HG02588 (cell line): Measurements from ENCODE around the gene SLC35E1.

Experiments
- ATAC-seq: cut with Tn5 transposase; IDR thresholded peaks from one replicate; pipeline ENCODE4 v1.9.1; 2021; ENCODE audit warnings: mild to moderate bottlenecking, moderate library complexity; ENCODE audit not compliant: unreplicated experiment

The SLC35E1 gene

DNA sequence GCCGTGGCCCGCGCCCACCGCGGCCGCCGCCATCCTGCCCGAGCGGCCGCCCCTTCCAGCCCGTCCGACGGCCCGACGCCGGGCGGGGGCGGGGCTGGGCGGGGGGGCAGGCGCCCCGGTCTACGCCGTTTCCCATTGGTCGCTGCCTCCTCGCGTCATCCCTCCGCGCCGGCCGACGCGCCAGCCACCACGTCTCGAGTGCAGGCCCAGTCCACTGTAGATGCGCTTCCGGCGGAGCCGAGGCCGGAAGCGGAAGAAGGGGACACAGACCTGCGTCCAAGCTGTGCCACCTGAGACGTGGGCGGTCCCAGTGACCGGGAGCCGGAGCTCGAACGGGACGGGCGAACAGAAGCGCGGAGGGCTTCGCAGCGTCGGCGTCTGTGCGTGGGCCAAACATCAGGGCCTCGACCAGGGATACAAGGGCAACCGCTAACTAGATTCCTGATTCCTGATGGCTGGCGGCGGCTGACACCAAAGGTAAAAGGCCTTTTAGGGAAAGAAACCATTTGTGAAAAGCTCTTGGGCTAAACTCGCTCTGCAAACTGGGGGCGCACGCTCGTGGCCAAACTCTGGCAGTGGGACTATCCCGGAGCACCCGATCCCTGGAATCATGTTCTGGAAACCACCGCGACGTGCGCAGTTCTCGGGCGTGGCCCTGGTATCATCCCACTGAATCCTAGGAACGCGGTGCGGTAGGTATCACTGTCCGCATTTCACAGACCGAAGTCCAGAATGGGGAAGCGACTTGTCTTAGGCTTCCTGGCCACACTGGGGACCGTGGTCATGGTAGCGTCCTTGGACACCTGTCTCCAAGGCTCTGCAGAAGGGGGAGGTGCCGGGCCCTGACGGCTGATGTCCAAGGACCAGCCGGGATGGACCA, at the start of gene SLC35E1:
SLC35E1 (minus strand) TSS at position 84 of the 880 bp plus-strand sequence; CDS start at position 33, 51 bp downstream.
- ATAC-seq, result peak; percentile 78

DNA sequence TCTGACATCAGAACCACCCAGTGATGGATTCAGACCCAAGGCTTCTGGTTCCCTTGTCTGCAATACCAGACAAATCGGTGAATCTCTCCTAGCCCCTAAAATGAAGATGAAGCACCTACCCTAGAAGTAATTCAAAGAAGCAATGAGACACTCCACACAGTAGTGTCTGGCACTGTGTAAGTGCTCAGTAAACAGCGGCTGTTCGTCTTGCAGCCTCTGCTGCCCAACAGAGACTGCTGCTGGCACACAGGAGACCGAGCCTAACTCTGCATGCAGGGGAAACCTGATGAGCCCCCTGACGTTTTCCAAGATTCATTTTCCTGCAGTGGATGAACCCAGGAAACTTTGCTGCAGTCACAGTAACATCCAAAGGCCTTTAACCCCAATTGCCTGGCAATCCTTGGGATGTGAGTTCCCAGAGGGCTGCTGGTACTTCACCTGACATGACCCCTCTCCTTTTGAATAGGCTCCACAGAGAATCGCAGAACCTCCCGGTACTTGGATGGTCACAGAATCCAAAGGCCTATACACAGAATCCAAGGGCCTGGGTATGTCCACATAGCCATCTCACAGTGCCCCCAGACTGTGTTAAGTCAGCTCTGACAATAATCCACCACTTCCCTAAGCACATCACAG, 49.1 kb upstream of the SLC35E1 start:
- ATAC-seq, result no peak

DNA sequence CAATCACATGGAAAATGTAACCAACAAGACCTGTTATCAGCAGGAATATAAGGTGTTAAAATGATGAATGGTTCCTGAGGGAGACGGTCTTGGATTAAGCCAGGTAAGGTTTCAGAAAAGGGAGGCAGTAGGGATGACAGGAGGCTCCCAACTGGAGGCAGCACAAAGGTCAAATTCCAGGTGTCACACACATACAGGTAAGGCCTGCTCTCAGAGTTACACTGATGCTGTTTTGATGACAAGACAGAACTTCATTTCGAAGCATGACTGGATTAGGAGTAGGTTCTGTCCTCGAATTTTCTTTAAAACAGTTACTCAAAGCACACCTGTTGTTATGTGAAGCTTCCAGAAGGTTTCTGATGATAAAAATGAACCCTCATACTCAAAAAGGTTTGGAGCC, 48.4 kb upstream of the SLC35E1 start:
- ATAC-seq, result no peak

DNA sequence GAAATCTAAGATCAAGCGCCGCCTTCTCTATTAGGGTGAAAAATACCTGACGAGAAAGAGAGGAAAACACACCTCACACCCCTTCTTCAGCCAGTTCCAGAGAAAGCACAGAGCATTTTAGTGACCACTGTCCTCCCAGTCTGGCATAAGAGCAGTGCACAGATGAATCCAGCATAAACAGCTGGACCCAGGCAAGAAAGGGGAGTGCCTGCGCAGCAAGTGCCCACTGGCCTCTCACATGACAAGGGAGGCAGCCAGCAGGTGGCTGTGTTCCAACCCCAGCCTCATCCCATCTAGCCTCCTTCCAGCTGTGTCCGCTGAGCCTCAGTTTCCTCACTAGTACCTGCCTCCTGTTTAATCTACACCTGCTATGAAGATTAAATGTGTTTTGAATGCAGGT, 47.8 kb upstream of the SLC35E1 start:
- ATAC-seq, result no peak

DNA sequence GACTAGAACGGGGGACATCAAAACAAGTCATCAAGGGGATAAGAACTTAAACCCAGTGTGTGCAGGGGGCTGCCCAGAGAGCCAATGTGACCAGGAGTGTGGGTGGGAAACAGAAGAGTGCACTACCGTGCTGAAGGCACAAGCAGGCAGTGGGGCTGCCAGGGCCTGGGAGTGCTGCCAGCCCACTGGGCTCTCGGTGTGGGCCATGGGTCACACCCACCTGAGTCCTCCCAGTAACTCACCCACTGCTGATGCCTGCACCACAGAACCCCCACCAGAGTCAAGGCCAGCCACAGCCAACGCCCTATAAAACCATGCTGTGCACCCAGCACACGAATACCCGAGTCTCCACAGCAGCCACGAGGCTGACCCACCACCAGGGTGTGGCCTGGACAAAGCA, 47.2 kb upstream of the SLC35E1 start:
- no peak for ATAC-seq

DNA sequence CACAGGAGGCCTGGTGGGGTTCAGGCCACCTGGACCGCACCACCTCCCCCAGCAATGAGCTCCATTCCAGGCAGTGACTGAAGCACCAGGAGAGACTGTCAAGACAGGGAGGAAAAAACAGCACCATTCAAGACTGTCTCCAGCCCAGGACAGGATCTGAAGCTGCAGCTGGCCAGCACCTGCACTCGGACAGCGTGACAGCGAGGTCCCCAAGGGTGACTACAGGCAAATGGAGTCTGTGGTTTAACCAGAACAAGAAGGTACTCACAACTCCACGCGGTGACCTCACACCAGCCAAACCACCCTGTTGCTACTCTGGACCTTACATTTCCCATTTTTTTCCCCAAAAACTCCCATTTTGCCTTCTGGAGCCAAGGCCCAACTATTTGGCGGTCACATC, 46.0 kb upstream of the SLC35E1 start:
- no peak for ATAC-seq

DNA sequence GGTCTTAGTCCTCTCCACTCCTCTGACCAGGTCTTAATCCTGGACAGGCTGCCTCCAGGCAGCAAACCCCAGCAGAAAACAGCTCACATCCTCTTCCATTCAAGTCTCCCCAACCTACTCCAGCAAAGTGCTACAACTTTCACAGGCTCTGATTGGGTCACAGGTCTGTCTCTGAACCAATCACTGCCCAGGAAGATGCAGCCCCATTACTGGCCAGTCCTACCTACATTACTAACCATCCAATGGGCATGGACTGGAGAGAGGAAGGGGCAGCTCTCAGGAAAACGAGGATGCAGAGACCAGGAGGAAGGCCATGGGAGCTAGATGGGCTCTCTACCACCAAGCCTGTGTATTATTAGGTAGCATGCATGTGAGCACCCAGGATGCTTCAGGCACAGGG, 43.6 kb upstream of the SLC35E1 start:
- no peak for ATAC-seq

DNA sequence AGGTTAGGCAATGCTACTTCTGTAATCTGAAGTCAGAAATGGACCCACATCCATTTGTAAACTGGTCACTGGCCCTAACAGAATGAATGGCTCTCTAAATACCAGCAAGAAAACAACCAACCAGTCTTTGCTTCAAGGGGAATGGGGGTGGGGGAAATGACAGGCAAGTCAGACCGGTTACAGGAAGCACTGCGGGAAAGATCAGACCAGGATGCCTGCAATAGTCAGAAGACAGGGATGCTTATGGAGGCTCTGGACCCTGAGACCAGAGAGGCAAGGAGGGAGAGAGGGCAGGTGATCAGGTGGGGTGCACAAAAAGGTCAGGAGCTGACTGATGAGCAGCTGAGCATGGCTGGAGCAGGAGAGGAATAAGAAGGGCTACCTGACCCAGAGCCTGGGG, 42.7 kb upstream of the SLC35E1 start:
- no peak for ATAC-seq

DNA sequence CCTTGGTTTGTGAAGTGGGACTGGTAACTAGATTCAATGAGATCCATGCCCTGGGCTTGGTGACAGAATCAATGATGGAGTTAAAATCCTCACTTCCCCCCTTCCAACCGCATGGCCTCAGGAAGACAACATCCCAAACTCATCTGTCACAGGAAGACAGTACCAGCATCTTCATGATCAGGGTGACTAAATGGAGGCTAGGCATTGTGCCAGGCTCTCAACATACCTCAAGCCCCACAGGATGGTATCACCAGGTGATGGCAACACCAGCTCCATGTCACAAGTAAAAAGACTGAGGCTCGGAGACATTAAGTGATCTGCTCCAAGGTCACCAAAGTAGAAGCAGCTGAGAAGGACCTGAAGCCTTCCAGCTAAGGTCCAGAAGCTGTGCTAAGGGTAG, 41.6 kb upstream of the SLC35E1 start:
- no peak for ATAC-seq

DNA sequence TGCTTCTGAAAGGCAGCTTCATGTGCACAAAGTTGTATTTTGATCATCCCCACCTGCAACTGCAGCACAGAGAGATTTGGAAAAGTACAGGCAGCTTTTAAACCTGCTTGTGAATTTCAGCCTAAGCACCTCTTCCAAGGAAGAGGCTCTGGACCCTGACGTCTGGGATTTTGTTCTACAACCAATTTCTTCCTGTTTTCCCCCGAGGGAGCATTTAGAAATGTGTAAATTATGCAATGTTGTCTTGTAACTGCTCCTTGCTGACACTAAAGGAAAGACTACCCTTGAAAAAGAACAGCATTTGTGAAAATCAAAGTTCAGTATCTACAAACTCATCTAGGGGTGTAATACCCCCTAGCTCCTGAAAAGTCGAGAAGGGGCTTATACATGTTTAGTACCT, 40.4 kb upstream of the SLC35E1 start:
- ATAC-seq, result no peak

DNA sequence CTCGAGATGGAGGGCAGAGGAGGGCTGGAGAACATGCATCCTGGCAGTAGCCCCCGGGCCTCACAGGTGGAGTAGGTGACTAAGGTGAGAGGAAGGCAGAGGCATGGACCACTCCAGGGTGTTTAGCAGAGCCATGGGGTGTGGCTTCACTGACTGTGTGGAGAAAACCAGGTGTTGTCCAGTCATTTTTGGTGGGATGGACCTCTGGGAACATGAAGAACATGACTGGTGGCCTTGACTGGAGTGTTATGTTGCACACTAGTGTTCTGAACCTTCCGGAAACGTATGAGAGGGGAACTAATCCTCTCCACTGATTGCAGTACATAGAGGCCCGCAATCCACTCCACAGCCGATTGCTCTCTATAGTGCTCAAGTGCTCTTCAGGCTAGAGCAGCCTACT, 38.9 kb upstream of the SLC35E1 start:
- ATAC-seq, result no peak

DNA sequence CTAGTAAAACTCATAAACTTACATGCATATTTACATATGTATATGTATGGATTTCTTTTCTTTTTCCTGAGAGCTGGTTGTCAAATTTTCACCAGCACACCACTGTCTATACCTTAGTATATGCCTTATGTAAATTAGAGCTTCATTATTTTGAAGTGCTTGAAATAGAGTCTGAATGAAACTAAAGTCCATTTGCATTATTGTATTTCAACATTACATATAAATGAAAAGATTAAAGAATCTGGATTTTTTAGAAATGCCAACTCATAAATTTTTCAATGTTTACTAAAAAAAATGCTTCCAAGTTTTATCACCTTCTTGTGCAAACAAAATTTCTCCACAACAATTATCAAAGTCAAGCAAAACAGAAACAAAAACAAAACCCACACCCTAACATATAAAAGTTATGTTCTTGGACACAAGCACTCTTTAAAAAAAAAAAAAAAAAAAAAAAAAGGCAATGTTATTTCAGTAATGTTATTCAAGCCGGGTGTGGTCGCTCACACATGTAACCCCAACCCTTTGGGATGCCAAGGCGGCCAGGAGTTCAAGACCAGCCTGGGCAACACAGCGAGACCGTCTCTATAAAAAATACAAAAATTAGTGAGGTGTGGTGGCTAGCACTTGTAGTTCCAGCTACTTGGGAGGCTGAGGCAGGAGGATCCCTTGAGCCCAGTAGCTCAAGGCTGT, 37.4 kb upstream of the SLC35E1 start:
- ATAC-seq, result no peak

DNA sequence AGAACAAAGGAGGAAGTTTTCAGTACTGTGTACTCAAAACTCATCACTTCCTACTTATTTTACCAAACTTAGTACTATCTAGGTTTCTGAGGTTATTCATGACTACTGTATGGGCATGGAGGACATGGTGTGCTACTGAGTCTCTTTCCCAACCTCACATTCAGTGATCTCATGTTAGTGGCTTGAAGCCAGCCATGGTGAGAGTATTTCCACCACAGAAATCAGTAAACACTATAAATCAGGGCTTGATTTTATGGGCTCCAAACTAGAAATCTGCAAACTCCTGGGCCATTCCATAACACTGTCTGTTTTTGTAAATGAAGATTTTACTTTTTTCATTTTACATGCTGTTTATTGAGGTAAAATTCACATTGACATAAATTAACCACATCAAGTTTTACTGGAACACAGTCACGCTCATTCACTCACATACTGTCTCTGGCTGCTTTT, 36.1 kb upstream of the SLC35E1 start:
- ATAC-seq, result no peak

DNA sequence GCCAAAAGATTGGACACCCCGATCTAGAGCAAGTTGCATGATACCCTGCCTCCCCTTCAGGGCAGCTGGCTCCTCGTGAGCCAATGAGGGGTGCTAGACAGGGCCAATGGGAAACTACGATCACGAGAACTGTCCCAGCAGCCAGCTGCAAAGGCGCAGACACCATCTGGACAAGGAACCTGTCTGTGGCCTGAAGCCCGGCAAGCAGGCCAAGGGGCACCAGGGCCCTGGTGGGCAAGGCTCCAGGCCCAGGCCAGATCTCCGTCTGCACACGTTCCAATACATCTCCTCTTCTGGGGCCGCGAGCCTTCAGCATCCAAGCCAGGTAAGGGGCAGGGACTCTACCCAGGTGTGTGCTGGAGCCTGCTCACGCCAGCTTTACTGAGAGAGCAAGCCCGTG, 35.6 kb upstream of the SLC35E1 start:
- ATAC-seq, result no peak

DNA sequence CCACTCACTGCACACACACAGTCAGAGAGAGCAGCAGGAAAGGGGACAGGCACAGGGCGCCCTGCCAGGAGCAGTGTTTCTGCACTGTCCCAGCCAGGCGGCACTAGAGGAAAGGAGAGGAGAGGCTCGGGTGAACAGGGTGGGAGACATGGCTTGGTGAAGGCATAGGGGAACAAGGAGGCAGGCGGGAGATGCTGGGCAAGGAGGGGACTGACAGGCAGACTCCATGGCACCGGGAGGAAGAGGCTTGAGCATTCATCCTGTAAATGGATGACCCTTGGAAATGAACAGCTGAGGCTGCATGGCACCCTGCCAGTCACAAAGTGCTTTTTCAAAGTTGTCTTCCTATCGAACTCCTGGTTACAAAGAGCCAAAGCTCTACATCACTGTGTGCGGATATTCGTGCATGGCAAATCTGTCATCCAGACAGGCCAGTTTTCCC, 33.4 kb upstream of the SLC35E1 start:
- ATAC-seq, result no peak

DNA sequence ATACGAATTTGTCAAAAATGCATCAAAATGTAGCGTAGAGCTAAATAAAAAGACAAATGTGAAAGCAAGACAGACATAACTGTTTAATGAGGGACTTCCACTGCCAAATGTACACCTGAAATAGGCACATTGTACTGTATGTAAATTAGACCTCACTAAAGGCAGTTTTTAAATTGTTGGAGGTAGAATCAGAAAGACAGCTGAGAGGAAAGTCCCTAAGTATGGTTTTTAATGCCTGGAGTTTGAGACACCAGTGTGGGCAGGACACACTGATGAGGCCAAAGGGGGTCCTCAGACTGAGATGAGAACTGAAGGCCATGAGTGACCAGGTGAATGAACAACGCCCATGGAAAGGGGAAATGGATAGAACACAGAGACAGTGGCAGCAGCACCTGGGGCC, 32.9 kb upstream of the SLC35E1 start:
- ATAC-seq, result no peak

DNA sequence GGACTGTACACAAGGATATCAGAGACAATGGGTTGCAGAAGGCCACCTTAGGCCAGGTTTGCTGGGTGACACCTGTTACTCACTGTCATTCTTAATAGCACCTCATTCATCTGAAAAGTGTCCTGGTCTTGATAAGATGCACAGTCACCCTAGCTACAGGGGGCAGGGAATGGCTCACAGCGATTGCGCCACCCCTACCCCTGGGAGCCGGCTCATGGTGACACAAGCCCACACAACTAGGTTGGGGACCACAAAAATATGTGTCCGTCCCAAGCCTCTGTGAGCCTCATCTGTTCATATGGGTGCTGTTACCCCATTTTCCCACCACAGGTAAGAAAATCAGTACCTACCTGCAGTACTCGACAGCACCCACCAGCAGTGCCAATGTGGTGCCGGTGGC, 32.4 kb upstream of the SLC35E1 start:
- no peak for ATAC-seq

DNA sequence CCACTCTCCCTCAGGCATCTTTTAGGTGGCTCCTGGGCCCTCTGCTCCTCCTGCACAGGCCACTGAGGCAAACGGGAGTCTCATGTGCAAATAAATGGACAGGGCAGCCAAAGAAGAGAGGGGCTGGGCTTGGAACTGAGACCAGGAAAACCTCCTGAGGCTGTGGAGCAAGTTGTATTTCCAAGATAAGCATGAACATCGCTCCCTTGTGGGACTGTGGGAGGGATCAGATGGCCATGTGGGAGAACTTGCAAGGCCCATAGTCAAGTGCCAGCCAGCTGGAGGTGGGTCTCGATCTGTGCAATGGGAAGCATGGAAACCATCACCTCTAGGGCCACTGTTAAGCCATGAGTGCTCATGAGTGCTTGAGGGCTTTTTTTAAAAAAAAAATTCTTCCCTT, 30.9 kb upstream of the SLC35E1 start:
- no peak for ATAC-seq

DNA sequence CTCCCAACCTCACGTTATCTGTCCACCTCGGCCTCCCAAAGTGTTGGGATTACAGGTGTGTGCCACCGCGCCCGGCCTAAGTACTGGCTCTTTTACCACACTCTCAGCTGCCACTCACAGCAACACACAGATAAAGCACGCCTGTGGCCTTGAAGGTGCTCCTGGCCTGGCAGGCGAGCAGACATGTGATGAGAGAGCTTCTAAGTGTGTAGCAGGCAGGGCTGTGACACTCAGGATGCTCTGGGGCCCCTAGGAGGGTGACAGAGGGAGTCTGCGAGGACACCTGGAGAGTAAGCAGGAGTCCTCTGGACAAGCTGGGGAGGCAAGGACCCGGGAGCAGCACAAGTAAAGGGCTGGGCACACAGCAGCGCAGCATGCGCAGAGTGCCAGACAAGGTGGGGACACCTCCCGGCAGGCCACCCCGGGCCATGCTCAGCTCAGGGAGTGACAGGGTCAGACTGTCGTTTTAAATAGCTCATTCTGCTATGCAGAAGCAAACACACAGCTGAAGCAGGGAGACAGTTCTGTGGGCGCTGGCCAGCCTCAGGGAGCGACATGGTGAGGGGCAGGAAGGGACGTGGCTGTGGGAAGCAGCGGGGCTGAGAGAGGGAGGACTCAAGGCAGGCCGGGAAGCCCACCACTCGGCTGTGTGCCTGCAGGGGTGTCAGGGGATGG, 29.3 kb upstream of the SLC35E1 start:
- ATAC-seq, result no peak

DNA sequence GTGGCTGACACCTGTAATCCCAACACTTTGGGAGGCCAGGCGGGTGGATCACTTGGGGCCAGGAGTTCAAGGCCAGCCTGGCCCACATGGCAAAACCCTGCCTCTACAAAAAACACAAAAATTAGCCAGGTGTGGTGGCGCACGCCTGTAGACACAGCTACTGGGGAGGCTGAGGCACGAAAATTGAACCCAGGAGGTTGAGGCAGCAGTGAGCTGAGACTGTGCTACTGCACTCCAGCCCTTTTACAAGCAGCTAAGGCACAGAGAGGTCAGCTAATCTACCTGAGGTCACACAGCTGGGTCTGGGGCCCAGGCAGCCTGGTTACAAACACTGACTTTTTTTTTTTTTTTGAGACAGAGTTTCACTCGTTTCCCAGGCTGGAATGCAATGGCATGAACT, 28.6 kb upstream of the SLC35E1 start:
- no peak for ATAC-seq

DNA sequence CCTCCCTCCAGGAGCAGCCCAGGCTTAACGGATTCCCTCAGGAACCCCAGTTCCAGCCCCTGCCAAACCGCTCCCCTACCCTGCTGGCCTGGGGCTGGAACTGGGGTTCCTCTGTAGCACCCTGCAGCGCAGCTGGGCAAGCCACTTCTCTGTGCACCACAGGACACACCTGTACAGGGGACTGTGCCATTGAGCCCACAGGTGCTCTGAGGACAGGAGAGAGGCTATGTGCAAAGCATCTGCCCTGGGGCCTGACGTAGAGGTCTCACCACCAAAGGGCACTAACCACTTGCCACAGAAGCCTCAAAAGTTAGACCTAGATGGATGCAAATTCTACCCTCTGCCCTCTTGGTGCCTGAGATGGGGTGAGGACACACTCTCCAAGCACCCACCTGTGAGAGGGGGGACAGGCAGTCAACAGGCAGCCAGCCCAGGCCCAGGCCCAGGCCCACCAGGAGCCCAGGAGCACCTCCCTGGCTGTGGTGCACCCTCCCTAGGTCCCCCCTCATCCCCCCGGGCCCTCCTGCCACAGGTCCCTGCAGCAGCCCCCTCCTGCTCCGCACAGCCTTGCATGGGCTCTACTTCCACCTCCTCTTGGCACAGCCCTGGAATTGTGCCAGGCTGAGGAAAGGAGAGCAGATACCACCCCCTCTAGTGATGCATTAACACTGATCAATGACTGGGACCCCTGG, 27.6 kb upstream of the SLC35E1 start:
- ATAC-seq, result no peak
